GM23338 (cell line): ENCODE data around the gene SLC8A3. TPM values are rescaled to one million over a fixed set of nuclear protein-coding genes. Genes with fewer than 3 reads are reported as not detected.

Experiments used
- ATAC-seq: fragments of 200-7000 bp; cut with Tn5 transposase; 3 replicates; pipeline ENCODE4 v1.9.1; 2020
- DNase-seq: peaks from one replicate; pipeline ENCODE4 v3.0.0-alpha.2; 2015; ENCODE audit warnings: low spot score
- H2AFZ ChIP-seq: fragments of 200-600 bp; sonication (generic); 2 replicates; pipeline ENCODE4 v1.8.0; 2016; ENCODE audit warnings: antibody characterized with exemption, mild to moderate bottlenecking, moderate library complexity
- H3F3A ChIP-seq: fragments of 200-600 bp; sonication (generic); replicated peaks from 2 replicates; pipeline ENCODE4 v1.8.0; 2017; ENCODE audit warnings: antibody characterized with exemption, mixed run types, low read depth
- H3K27ac ChIP-seq: fragments of 200-600 bp; sonication (generic); 2 replicates; pipeline ENCODE4 v1.6.1; 2016; ENCODE audit warnings: low read depth
- H3K27me3 ChIP-seq: fragments of 200-600 bp; sonication (generic); 2 replicates; pipeline ENCODE4 v1.8.0; 2016; ENCODE audit warnings: mild to moderate bottlenecking, mixed run types, moderate library complexity; ENCODE audit not compliant: insufficient read depth
- H3K36me3 ChIP-seq: fragments of 200-600 bp; sonication (generic); 2 replicates; pipeline ENCODE4 v1.8.0; 2016; ENCODE audit warnings: mild to moderate bottlenecking; ENCODE audit not compliant: insufficient read depth
- H3K4me1 ChIP-seq: fragments of 200-600 bp; sonication (generic); 2 replicates; pipeline ENCODE4 v1.8.0; 2016; ENCODE audit warnings: mild to moderate bottlenecking, moderate library complexity; ENCODE audit not compliant: insufficient read depth
- H3K4me2 ChIP-seq: fragments of 200-600 bp; sonication (generic); 2 replicates; pipeline ENCODE4 v1.7.1; 2017; ENCODE audit warnings: mixed run types
- H3K4me3 ChIP-seq: fragments of 200-600 bp; sonication (generic); 2 replicates; pipeline ENCODE4 v1.6.1; 2016; ENCODE audit warnings: mixed run types
- H3K79me2 ChIP-seq: fragments of 200-600 bp; sonication (generic); replicated peaks from 2 replicates; pipeline ENCODE4 v1.8.0; 2017; ENCODE audit warnings: mild to moderate bottlenecking; ENCODE audit not compliant: insufficient read depth
- H3K9me2 ChIP-seq: fragments of 200-600 bp; sonication (generic); 2 replicates; pipeline ENCODE4 v1.8.0; 2017; ENCODE audit not compliant: insufficient read depth
- H4K20me1 ChIP-seq: fragments of 200-600 bp; sonication (generic); replicated peaks from 2 replicates; pipeline ENCODE4 v1.8.0; 2017; ENCODE audit warnings: mild to moderate bottlenecking; ENCODE audit not compliant: insufficient read depth
- H3K27ac Mint-ChIP-seq: 2 replicates; pipeline ENCODE4 v1.8.0; 2020; ENCODE audit warnings: inconsistent platforms, mild to moderate bottlenecking, moderate library complexity, mixed read lengths
- H3K27me3 Mint-ChIP-seq: 3 replicates; pipeline ENCODE4 v1.8.0; 2022; ENCODE audit warnings: low read depth, mild to moderate bottlenecking, moderate library complexity, mixed read lengths, inconsistent platforms; ENCODE audit not compliant: insufficient read depth, poor library complexity
- H3K36me3 Mint-ChIP-seq: 3 replicates; pipeline ENCODE4 v1.8.0; 2021; ENCODE audit warnings: low read depth, mild to moderate bottlenecking, inconsistent platforms, moderate library complexity, mixed read lengths
- H3K4me1 Mint-ChIP-seq: 3 replicates; pipeline ENCODE4 v1.8.0; 2020; ENCODE audit warnings: mild to moderate bottlenecking, inconsistent platforms, mixed read lengths
- H3K4me3 Mint-ChIP-seq: 3 replicates; pipeline ENCODE4 v1.8.0; 2021; ENCODE audit warnings: moderate library complexity, mild to moderate bottlenecking, inconsistent platforms, mixed read lengths
- H3K9me3 Mint-ChIP-seq: 3 replicates; pipeline ENCODE4 v1.8.0; 2020; ENCODE audit warnings: moderate library complexity, mild to moderate bottlenecking, inconsistent platforms, mixed read lengths
- EZH2 ChIP-seq: fragments of 200-600 bp; sonication (generic); IDR thresholded peaks from one replicate; pipeline ENCODE4 v1.8.0; 2017; ENCODE audit warnings: antibody characterized with exemption, mild to moderate bottlenecking, low read depth; ENCODE audit not compliant: unreplicated experiment
- EZH2phosphoT487 ChIP-seq: fragments of 200-600 bp; sonication (generic); IDR thresholded peaks from one replicate; pipeline ENCODE4 v1.8.1; 2018; ENCODE audit warnings: antibody characterized with exemption; ENCODE audit not compliant: unreplicated experiment
- JUNB ChIP-seq: IDR thresholded peaks from one replicate; pipeline ENCODE4 v1.6.1; 2016; ENCODE audit warnings: antibody characterized with exemption; ENCODE audit not compliant: unreplicated experiment
- POLR2AphosphoS5 ChIP-seq: IDR thresholded peaks from 2 replicates; pipeline ENCODE4 v1.6.1; 2016; ENCODE audit warnings: antibody characterized with exemption, low read depth
- ZNF331 ChIP-seq: fragments of 250-450 bp; sonication (Bioruptor Pico); IDR thresholded peaks from 2 replicates; pipeline ENCODE4 v1.5.0; 2020; ENCODE audit warnings: low read depth, mild to moderate bottlenecking, moderate library complexity
- polyA plus RNA-seq: library from polyadenylated mRNA; unstranded; fragments of >200 nt; fragmentation: Nextera tagmentation; extraction: Ambion mirVana; gene quantifications from 2 replicates; pipeline ENCODE4 v1.2.1, GENCODE V29; 2016
- total RNA-seq: library from RNA; depleted of rRNA; stranded (reverse); fragments of >200 nt; shearing (Covaris generic); gene quantifications from 2 replicates; pipeline ENCODE4 v1.2.3, GENCODE V29; 2014
- TF ChIP-seq, protein P1 (sequence below): IDR thresholded peaks from one replicate; pipeline ENCODE4 v1.6.1; 2018; ENCODE audit warnings: antibody characterized with exemption; ENCODE audit not compliant: unreplicated experiment
- TF ChIP-seq, protein P2 (sequence below): IDR thresholded peaks from 2 replicates; pipeline ENCODE4 v1.6.1; 2016; ENCODE audit warnings: antibody characterized with exemption
- TF ChIP-seq, protein P3 (sequence below): fragments of 250-450 bp; sonication (Bioruptor Pico); IDR thresholded peaks from 2 replicates; pipeline ENCODE4 v1.5.0; 2020; ENCODE audit warnings: mild to moderate bottlenecking, moderate library complexity

The SLC8A3 gene
- total and polyA plus RNA-seq, 2 experiments from 2014 or later: 0.82 to 2.0 TPM

DNA sequence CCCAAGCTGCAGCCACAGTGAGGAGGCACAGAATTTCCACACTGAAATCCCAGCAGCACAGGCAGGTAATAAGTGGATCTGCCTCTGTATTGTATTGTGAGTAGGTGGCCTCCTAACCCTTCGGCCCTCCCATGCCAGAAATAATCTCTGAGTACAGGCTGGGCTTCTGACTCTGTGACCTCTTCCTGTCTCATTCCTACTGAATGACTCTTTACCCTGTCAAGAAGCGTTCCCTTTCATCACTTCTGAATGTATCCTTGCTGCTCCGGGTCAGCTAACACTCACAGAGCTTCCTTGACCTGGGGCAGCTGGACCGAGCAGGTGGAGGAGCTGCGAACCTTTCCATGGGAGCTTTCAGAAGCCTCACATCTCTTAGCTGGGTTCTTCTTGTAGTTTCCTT is 119.6 kb downstream of the SLC8A3 start:
- Histone ChIP-seq H3K4me1 (no peaks in the 10 kb centered on the region), H3K4me2 (no peak overlapping the region), H3K9me2 (no peaks in the 10 kb centered on the region), H3K79me2 (no peaks in the 10 kb centered on the region), H3K27me3 (no peaks in the 10 kb centered on the region), H3K36me3 (no peaks in the 10 kb centered on the region), H3K27ac (no peak overlapping the region), H4K20me1 (no peaks in the 10 kb centered on the region), H3K4me3 (no peak overlapping the region), H2AFZ (no peak overlapping the region), H3F3A (no peaks in the 10 kb centered on the region)
- Mint-ChIP-seq H3K9me3 (no peaks in the 10 kb centered on the region), H3K36me3 (no peaks in the 10 kb centered on the region), H3K27me3 (peaks cover 4% of the 10 kb centered on the region), H3K27ac (no peak overlapping the region), H3K4me1 (no peaks in the 10 kb centered on the region), H3K4me3 (no peak overlapping the region)
- TF ChIP-seq, protein P1, sequence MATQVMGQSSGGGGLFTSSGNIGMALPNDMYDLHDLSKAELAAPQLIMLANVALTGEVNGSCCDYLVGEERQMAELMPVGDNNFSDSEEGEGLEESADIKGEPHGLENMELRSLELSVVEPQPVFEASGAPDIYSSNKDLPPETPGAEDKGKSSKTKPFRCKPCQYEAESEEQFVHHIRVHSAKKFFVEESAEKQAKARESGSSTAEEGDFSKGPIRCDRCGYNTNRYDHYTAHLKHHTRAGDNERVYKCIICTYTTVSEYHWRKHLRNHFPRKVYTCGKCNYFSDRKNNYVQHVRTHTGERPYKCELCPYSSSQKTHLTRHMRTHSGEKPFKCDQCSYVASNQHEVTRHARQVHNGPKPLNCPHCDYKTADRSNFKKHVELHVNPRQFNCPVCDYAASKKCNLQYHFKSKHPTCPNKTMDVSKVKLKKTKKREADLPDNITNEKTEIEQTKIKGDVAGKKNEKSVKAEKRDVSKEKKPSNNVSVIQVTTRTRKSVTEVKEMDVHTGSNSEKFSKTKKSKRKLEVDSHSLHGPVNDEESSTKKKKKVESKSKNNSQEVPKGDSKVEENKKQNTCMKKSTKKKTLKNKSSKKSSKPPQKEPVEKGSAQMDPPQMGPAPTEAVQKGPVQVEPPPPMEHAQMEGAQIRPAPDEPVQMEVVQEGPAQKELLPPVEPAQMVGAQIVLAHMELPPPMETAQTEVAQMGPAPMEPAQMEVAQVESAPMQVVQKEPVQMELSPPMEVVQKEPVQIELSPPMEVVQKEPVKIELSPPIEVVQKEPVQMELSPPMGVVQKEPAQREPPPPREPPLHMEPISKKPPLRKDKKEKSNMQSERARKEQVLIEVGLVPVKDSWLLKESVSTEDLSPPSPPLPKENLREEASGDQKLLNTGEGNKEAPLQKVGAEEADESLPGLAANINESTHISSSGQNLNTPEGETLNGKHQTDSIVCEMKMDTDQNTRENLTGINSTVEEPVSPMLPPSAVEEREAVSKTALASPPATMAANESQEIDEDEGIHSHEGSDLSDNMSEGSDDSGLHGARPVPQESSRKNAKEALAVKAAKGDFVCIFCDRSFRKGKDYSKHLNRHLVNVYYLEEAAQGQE: no peak
- TF ChIP-seq JUNB (no peak), EZH2 (no peak)
- ATAC-seq (no peak), DNase-seq (no peak)

DNA sequence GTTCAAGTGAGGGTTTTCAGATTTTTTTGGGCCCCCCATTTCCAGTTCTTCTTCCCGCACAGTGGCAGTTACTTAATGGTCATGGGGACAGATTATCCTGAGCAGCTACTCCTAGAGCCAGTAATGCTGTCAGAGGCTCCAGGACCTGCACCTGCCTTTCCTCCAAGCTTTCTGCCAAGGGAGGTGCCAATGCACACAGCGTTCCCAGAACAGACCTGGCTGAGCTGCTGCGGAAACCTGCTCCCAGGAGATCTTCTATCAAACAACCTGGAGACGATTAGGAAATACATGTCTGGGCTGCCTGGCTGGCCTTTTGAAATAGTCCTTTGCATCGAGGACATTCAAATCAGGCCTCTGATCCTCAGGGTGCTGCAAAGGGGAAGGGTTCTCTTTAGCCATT is 120.9 kb downstream of the SLC8A3 start:
- no peak overlapping the region for H3K4me3 ChIP-seq
- TF ChIP-seq JUNB: no peak
- no peak for TF ChIP-seq ZNF331 (CRISPR knock-in tag)
- TF ChIP-seq EZH2: no peak
- TF ChIP-seq, protein P2, sequence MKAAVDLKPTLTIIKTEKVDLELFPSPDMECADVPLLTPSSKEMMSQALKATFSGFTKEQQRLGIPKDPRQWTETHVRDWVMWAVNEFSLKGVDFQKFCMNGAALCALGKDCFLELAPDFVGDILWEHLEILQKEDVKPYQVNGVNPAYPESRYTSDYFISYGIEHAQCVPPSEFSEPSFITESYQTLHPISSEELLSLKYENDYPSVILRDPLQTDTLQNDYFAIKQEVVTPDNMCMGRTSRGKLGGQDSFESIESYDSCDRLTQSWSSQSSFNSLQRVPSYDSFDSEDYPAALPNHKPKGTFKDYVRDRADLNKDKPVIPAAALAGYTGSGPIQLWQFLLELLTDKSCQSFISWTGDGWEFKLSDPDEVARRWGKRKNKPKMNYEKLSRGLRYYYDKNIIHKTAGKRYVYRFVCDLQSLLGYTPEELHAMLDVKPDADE: no peak
- TF ChIP-seq EZH2phosphoT487: no peak
- no peak for TF ChIP-seq POLR2AphosphoS5
- TF ChIP-seq, protein P3, sequence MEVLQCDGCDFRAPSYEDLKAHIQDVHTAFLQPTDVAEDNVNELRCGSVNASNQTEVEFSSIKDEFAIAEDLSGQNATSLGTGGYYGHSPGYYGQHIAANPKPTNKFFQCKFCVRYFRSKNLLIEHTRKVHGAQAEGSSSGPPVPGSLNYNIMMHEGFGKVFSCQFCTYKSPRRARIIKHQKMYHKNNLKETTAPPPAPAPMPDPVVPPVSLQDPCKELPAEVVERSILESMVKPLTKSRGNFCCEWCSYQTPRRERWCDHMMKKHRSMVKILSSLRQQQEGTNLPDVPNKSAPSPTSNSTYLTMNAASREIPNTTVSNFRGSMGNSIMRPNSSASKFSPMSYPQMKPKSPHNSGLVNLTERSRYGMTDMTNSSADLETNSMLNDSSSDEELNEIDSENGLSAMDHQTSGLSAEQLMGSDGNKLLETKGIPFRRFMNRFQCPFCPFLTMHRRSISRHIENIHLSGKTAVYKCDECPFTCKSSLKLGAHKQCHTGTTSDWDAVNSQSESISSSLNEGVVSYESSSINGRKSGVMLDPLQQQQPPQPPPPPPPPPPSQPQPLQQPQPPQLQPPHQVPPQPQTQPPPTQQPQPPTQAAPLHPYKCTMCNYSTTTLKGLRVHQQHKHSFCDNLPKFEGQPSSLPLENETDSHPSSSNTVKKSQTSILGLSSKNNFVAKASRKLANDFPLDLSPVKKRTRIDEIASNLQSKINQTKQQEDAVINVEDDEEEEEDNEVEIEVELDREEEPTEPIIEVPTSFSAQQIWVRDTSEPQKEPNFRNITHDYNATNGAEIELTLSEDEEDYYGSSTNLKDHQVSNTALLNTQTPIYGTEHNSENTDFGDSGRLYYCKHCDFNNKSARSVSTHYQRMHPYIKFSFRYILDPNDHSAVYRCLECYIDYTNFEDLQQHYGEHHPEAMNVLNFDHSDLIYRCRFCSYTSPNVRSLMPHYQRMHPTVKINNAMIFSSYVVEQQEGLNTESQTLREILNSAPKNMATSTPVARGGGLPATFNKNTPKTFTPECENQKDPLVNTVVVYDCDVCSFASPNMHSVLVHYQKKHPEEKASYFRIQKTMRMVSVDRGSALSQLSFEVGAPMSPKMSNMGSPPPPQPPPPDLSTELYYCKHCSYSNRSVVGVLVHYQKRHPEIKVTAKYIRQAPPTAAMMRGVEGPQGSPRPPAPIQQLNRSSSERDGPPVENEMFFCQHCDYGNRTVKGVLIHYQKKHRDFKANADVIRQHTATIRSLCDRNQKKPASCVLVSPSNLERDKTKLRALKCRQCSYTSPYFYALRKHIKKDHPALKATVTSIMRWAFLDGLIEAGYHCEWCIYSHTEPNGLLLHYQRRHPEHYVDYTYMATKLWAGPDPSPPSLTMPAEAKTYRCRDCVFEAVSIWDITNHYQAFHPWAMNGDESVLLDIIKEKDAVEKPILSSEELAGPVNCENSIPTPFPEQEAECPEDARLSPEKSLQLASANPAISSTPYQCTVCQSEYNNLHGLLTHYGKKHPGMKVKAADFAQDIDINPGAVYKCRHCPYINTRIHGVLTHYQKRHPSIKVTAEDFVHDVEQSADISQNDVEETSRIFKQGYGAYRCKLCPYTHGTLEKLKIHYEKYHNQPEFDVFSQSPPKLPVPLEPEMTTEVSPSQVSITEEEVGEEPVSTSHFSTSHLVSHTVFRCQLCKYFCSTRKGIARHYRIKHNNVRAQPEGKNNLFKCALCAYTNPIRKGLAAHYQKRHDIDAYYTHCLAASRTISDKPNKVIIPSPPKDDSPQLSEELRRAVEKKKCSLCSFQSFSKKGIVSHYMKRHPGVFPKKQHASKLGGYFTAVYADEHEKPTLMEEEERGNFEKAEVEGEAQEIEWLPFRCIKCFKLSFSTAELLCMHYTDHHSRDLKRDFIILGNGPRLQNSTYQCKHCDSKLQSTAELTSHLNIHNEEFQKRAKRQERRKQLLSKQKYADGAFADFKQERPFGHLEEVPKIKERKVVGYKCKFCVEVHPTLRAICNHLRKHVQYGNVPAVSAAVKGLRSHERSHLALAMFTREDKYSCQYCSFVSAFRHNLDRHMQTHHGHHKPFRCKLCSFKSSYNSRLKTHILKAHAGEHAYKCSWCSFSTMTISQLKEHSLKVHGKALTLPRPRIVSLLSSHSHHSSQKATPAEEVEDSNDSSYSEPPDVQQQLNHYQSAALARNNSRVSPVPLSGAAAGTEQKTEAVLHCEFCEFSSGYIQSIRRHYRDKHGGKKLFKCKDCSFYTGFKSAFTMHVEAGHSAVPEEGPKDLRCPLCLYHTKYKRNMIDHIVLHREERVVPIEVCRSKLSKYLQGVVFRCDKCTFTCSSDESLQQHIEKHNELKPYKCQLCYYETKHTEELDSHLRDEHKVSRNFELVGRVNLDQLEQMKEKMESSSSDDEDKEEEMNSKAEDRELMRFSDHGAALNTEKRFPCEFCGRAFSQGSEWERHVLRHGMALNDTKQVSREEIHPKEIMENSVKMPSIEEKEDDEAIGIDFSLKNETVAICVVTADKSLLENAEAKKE (CRISPR knock-in tag): no peak

More for the DNA sequence above, 120.9 kb downstream of the SLC8A3 start:
- H3K79me2 ChIP-seq: no peaks in the 10 kb centered on the region
- no peaks in the 10 kb centered on the region for H3K4me1 Mint-ChIP-seq
- no peak overlapping the region for H3K4me3 Mint-ChIP-seq
- ATAC-seq (no peak), DNase-seq (no peak)
- no peak overlapping the region for H3K27ac ChIP-seq
- H3K4me2 ChIP-seq: no peak overlapping the region
- H3K36me3 ChIP-seq: no peaks in the 10 kb centered on the region
- peaks cover 7% of the 10 kb centered on the region; the same call in 1 of the 2 replicates for H3K9me2 ChIP-seq
- H3K27ac Mint-ChIP-seq: no peak overlapping the region
- H3K36me3 Mint-ChIP-seq: no peaks in the 10 kb centered on the region
- peaks cover 4% of the 10 kb centered on the region for H3K27me3 Mint-ChIP-seq
- no peaks in the 10 kb centered on the region for H3K9me3 Mint-ChIP-seq
- no peak overlapping the region for H2AFZ ChIP-seq
- no peaks in the 10 kb centered on the region for H3K4me1 ChIP-seq
- H3F3A ChIP-seq: no peaks in the 10 kb centered on the region
- no peaks in the 10 kb centered on the region for H3K27me3 ChIP-seq
- H4K20me1 ChIP-seq: no peaks in the 10 kb centered on the region
